Measurements from ENCODE around the gene ANKRD22.
"Not testable (repeated sequence)": the region's sequence is repeated elsewhere in the genome, so short reads cannot be mapped to it uniquely, and the experiment has no call there.

The ANKRD22 gene

GRCh38 chr10:88877298-88877697 lies 25.7 kb upstream of the ANKRD22 start:
- DNase-seq, result no peak

DNA sequence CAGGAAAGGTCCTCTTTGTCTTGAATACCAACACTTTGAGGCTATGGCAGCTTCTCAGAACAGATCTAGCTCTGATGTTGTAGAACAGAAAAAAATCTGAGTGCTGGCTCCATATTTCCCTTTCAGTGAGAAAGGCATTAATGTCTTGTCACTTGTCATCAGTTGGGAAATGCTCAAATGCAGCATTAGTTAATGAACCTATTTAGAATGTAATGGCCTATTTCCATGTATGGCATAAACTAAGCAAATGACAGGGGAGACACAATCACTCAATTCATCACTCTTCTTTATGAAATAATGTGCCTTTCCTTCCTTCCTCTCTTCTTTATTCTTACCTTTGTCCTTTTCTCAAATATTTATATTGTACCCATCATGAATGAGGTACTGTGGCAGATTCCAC lies 23.4 kb upstream of the ANKRD22 start:
- DNase-seq, result no peak

DNA sequence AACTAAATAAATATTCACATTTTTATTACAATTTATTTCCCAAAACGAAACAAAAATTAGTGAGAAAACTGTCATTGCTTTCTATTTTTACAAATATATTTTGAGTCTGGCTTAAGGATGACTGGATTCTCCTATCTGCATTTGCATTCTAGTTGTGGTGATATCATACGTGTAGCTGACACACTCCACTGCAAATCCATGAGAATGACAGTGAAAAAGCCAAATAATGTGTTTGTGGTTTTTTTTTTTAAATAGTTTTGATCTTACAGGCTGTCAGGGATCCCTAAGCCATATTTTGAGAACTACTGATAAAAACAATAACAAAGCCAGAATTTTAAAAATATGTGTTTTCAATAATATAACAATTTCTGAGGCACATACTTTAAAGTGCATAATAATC lies 22.6 kb upstream of the ANKRD22 start:
- no peak for DNase-seq

DNA sequence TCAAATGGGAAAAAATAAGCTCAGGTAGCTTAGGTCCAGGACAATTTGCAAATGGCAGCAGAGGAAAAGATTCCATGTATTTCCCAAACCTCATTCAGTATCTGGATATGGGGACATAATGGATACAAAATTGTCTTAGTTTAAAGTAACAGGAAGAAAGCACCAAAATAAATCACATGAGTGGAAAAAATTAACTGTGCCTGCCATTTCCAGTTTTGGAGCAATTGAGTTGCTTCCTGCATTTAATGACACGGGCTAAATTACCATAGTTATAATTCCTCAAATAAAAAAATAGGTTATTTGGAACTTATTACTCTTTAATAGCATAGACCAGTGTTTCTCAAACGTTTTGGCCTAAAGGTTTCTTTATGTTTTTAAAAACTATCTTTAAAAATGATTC lies 22.1 kb upstream of the ANKRD22 start:
- DNase-seq, result no peak

DNA sequence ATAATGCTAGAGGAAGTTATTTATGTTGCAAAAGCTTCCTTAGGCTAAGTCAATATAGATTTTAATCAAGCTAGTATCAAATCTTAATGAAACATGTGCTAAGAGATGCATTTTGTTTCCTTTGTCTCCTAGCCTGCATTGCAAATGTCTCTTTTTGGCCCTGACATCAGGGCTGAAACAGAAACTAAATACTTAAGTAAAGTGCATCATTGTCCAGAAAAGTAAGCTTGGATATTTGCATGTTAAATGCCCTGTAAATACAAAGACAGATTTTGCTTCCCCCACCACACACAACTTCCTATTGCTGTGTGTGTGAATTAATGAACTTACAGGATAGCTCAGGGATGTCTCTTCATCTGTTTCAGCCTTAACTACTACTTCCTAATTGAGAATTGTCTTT lies 18.4 kb upstream of the ANKRD22 start:
- DNase-seq, result no peak

DNA sequence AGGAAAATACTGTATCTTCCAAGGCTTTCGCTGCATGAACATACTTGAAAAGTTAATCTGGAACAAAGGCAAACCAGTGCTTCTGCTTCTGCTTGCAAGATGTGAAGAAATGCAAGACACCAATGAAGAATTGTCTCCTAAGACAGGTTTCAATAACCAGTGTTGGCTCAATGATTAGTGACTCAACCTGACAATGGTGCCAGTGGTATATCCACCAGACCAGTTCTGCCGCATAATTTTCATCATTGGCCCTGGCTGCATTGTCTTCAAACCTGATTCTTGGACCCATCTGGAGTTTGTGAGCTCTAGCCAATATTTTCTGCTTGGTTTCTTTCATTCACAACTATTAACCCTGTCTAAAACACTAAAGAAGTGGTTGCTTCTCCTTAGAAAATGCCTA lies 14.8 kb upstream of the ANKRD22 start:
- no peak for DNase-seq

DNA sequence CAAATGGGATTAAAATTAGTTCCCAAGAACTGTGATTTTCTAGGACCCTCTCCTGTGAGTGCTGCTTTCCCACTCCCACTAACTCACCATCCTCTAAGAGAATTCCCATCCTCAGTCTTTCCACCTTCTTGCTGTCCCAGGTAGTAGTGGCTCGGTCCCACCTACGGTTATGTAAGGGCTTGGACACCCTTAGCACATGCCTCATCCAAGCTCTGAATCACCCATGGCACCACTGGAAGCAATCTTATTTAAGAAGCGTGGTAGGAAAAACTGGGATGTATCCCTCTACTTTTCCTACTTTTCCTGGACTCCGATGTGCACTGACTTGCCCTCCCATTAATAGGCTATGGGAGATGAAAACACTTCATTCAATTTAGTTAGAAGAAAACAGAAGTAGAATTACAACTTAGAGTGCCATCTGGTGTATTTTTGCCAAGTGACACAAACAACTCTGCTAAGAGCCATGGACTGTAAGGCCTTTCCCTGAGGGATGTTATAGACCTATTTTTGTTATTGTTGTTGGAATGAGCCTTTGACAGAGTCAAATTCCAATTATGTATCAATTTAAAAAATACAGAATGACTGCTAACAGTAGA lies 13.7 kb upstream of the ANKRD22 start:
- no peak for DNase-seq

- DNase-seq, result no peak
These were observed 9.4 kb upstream of the ANKRD22 start for GRCh38 chr10:88861036-88861435.

DNA sequence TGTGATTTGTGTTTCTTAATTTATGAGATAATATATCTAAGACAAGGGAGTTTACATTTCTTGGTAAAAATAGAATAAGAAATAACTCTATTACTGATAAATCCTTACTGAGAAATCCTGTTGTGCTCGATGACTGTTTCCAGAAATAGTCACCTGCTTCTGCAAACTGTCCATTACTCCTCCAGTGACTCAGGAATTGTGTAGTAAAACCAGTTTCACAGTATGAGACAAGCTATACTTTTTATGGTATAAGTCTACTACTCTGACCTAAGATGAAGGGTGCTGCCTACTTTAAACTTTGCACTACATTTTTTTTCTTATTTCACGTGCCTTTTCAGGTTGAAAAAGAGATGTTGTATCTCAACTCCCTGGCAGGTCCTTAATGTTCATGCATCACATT lies 6.8 kb upstream of the ANKRD22 start:
- DNase-seq, result no peak

- no peak for DNase-seq
These were observed 6.2 kb upstream of the ANKRD22 start for GRCh38 chr10:88857831-88858230.

- DNase-seq, result no peak
These were observed 3.0 kb upstream of the ANKRD22 start for GRCh38 chr10:88854684-88855083.

DNA sequence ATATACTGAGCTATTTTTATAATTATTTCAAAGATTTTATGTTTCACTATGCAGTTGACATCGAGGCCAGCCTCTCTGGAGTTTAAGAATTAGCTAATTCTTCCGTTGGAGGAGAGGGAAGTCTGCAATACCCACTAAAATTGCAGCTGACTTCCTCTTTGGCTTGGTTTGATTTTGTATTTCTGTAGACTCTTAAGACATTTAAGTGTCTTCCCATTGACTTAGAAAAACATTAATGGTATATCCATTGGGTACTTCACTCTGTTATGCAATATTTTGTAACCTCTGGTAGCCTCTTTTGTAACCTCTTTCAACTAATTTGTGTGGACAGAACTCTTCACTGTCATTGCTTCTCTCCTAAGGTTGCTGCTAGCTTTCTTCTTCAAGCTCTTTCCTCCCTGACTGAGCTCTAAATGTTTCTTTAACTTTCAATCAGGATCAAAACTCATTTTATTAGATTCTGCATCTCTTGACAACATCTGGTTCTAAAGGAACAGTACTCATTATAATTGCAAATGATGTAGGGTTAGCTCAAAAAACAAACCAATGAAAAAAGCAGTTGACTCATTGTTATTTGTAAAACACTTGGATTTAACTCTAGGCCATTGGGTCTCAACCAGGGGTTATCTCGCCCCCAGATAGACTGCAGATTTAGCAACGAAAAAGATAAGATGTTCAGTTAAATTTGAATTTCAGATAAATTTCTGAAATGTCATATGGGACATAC lies 1.7 kb upstream of the ANKRD22 start:
- DNase-seq, result no peak

GRCh38 chr10:88852327-88852726 lies 683 bp upstream of the ANKRD22 start:
- no peak for DNase-seq

DNA sequence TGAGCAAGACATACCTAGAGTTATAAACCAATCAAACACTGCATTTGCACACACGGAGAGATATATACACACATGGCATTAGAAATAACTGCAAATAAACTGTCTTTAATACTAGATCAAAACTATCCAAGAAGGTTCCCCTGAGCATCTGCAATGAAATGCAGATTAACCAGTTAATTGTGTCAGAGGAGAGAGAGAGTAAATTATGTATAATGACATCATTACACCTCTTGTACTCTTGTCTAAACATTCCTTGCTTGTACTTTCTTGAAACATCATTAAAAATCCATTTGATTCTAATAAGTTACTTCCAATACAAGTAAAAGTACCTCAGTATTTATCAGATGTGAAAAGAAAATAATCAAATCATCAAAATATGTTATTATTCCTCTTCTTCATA lies 932 bp downstream of the ANKRD22 start:
- no peak for DNase-seq

- no peak for DNase-seq
These were observed 2.4 kb downstream of the ANKRD22 start for GRCh38 chr10:88849234-88849633.

DNA sequence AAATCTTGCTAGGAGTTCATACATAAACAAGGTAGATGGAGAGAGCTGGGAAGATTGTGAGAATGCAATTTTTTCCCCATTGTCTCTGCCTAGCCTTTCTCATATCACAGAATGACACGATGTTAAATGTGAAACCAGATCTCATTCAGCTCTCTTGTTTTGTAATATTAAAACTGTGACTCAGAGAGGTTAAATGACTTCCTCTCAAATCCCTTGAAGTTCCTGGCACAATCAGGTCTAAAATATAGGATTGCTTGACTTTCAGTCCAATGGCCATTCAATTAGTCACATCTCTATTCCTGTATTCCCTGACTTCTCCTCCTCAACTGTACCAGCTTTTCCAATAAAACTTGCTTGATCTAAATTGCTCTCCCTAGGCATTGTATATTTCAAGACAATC lies 3.1 kb downstream of the ANKRD22 start:
- DNase-seq, result no peak

GRCh38 chr10:88843171-88843570 lies 8.5 kb downstream of the ANKRD22 start:
- DNase-seq, result no peak

DNA sequence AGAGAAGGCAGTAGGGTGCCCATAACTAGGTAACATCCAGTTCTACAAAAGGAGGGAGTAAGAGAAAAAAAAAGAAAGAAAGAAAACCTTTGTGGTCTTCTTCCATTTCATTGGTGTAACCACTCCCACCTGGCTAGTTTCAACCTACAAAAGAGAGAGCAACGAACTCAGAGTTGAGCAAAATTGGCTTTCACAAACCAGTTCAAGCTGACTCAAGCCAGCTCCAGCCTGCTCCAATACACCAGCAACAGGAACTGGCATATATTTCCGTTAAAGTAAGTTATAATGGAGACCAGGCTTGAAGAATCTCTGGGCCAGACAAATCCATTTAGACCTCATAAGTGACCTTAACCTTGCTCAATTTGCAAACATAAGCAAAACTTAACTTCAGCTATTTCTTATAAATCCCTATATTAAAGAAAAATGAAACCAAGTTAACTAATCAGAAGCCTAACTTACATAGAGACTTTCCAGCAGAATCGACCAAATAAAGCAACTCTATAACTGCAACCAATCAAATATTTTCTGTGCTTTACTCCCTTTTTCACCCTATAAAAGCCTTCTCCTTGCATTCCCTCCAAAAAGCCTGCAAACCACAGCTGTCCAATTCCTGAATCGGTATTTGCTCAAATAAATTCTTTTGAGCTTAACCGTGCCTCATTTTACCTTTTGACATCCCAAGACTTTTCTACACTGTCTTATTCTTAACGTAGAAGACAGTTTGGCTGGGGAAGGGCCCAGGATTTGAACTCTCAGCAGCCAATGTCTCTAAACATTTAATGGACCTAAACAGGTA lies 10.1 kb downstream of the ANKRD22 start:
- DNase-seq, result no peak

DNA sequence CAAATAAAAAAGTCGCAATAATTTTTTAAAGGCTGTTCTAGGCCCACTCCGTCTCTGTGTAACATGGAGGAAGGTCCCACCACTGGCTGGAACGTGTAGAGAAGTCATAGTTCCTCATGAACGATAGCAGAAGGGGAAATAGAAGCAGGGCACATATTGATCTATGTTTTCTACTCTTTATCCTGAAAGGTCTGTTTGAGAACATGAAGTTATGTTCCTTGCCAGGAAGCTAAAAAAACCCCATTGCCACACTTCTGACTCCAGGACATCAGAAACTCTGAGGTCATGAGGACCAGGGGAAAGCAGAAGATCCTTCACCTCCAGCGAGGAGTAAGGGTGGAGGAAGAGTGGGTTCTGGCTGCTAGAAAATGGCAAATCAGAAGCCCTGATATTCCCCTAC lies 10.8 kb downstream of the ANKRD22 start:
- DNase-seq, result no peak

DNA sequence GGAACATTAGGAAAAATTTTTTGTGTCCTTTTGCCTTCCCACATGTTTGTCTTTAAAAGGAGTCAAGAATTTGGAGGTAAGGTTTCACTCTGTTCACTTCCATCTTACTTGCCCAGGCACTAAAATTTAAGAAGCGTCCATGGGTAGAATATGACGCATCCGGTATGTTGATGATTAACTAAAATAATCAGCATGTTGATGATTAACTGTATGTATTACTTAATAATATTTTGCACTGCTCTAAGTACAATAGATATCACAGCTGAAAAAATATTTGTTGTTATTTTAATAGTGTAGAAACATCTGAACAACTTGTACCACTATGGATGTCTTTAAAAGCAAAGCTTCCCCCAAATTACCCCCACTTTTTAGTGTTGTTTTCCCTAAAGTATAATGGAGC lies 11.5 kb downstream of the ANKRD22 start:
- no peak for DNase-seq

DNA sequence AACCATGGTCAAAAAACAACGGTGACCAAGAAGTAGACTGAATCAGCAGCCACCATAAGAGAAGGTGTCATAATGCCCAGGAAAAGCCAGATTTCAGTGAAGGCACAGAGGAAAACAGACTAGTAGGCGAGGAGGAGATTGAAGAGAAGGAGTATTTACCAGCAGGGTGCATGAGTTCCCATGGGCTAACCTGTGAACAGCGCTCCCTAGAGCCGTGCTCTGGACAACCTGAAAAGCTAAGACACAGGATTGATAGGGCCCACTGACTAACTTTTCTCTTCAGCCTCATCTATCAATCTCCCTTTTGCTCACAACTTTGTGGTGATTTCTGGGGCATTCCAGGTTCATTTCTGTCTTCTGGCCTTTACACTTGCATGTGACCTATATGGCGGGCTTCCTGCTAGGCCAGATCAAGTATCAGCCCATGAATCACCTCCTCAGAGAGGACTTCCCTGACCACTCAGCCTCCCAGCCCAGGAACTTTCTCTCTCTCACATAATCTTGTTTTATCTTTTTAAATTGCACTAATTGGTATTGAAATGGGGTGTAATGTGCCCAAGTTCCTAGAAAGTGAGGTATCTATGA lies 12.8 kb downstream of the ANKRD22 start:
- DNase-seq, result no peak

DNA sequence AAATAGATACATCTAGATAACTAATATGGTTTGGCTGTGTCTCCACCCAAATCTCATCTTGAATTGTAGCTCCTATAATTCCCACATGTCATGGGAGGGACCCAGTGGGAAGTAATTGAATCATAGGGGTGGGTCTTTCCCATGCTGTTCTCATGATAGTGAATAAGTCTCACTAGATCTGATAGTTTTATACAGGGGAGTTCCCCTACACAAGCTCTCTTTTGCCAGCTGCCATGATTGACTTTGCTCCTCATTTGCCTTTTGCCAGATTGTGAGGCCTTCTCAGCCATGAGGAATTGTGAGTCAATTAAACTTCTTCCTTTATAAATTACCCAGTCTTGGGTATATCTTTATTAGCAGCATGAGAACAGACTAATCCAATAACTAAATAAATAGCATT lies 14.0 kb downstream of the ANKRD22 start:
- not testable (repeated sequence) for DNase-seq

GRCh38 chr10:88835910-88836221 lies 15.8 kb downstream of the ANKRD22 start:
- DNase-seq, result no peak

All from activated CD4-positive, alpha-beta T cell treated with anti-CD3 and anti-CD28 coated beads for 48 hours (primary cell).